Measurements from ENCODE around the gene TTC39A. TPM values are rescaled to one million over a fixed set of nuclear protein-coding genes. Genes with fewer than 3 reads are reported as not detected.

The TTC39A gene
- polyA plus RNA-seq, 2 of the 4 experiments (the other 2 are of a cell fraction): 1.4 to 6.2 TPM

DNA sequence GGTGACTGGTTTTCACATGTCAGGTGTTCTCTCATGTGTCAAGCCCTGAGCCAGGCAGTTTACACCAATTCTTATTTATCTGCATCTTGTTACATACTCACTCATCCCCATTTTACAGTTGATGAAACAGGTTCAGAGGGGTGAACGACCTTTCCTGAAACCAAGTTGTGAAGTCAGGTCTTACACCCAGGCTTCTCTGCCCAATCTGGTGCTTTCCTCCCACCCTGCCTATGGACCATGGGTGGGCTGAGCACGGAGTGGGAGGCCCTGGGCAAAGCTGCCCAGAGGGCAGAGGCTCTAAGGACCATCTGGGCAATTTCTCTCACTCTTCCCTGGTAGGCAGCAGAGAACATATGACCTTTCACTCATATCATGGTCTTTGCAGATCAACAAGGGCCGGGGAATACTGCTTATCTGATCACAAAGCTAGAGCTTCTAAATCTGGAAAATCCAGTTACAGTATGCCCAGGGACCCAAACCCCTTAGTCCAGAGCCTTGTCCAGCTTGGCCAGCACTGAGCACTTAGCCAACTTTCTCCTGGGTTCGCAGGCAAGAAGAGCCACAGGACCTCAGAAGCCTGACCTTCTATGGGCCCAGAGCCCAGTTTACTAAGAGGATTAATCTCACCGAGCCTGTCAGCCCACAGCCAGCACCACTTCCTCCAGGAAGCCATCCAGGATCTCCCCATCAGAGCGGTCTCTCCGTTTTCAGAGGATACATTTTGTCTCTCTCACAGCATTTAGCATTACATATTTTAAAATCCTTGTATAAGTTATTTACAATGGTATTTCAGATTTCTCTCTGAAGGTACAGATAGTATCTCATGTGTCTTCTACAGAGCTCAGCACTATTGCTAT lies 16.0 kb upstream of the TTC39A start:
- H3K4me3 ChIP-seq: no peak overlapping the region
- whole genome bisulfite sequencing (ENCODE audit: missing lambda C conversion rate): 82% methylated on average over 7 of the region's 7 CpGs
- no peak overlapping the region for H3K4me2 ChIP-seq
- TF ChIP-seq NPAS2 (CRISPR knock-in tag; IDR thresholded peaks at IDR 0.05; ENCODE audit: borderline replicate concordance) (no peak), EHMT2 (IDR thresholded peaks at IDR 0.05; ENCODE audit: low read depth) (no peak), MAFK (IDR thresholded peaks at IDR 0.05; ENCODE audit: partially characterized antibody) (no peak), CEBPB (IDR thresholded peaks at IDR 0.05) (no peak), TFCP2L1 (CRISPR knock-in tag; IDR thresholded peaks at IDR 0.05) (no peak), HOXB5 (CRISPR knock-in tag; IDR thresholded peaks at IDR 0.05) (no peak), SREBF2 (IDR thresholded peaks at IDR 0.05) (no peak), RFX5 (IDR thresholded peaks at IDR 0.05) (no peak), NFE2L2 (conservative IDR thresholded peaks at IDR 0.05; ENCODE audit: low read length) (no peak), HDAC2 (IDR thresholded peaks at IDR 0.05) (no peak), EP300 (IDR thresholded peaks at IDR 0.05) (no peak), CHD2 (IDR thresholded peaks at IDR 0.05; ENCODE audit: low read length, partially characterized antibody) (no peak), MYC (IDR thresholded peaks at IDR 0.05; ENCODE audit: borderline replicate concordance, low read length) (no peak)
- TF ChIP-seq, protein P1, sequence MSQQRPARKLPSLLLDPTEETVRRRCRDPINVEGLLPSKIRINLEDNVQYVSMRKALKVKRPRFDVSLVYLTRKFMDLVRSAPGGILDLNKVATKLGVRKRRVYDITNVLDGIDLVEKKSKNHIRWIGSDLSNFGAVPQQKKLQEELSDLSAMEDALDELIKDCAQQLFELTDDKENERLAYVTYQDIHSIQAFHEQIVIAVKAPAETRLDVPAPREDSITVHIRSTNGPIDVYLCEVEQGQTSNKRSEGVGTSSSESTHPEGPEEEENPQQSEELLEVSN (IDR thresholded peaks at IDR 0.05; ENCODE audit: borderline replicate concordance, low read depth): no peak
- TF ChIP-seq, protein P2, sequence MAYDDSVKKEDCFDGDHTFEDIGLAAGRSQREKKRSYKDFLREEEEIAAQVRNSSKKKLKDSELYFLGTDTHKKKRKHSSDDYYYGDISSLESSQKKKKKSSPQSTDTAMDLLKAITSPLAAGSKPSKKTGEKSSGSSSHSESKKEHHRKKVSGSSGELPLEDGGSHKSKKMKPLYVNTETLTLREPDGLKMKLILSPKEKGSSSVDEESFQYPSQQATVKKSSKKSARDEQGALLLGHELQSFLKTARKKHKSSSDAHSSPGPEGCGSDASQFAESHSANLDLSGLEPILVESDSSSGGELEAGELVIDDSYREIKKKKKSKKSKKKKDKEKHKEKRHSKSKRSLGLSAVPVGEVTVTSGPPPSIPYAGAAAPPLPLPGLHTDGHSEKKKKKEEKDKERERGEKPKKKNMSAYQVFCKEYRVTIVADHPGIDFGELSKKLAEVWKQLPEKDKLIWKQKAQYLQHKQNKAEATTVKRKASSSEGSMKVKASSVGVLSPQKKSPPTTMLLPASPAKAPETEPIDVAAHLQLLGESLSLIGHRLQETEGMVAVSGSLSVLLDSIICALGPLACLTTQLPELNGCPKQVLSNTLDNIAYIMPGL (CRISPR knock-in tag; IDR thresholded peaks at IDR 0.05; ENCODE audit: borderline replicate concordance): no peak
- no peaks in the 10 kb centered on the region for H3K4me1 ChIP-seq
- FAIRE-seq (no peak), ATAC-seq (no peak), DNase-seq (ENCODE audit: low read depth in 1 of 2, low spot score in 1 of 2) (no peak)
- CTCF ChIA-PET: interaction anchor here (0.5 to 1.4 kb wide), 5 partner anchors 11 to 189 kb away, joined by 3 read pairs; no protein-coding TSS in a partner anchor
- no peaks in the 10 kb centered on the region for H3K9me3 ChIP-seq
- POLR2A ChIA-PET: no interaction called here
- H3K27ac ChIP-seq: no peak overlapping the region

DNA sequence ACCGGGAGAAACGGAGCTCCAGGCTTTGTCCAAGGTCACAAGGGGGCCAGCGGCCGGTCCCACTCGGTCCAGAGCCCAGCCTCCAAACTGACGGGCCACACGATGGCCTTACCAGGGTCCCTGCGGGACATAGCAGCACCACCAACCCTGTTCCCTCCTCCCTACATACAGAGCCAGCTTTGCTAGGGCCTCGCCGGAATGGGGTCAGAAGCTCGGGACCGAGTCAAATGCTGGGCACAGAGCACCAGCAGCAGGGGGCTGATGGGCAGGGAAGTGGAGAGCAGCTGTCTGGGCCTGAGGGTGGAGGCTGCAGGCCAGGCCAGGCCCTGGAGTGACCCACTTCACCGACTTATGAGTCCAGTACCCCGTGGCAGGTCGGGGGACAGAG lies 14.9 kb upstream of the TTC39A start:
- POLR2A ChIA-PET: no interaction called here
- peak overlapping the region; percentile 68 for H3K4me2 ChIP-seq

More for the DNA sequence above, 14.9 kb upstream of the TTC39A start:
- no peaks in the 10 kb centered on the region for H3K4me1 ChIP-seq
- FAIRE-seq: no peak
- WGBS (ENCODE audit: missing lambda C conversion rate): 91% methylated on average over 10 of the region's 15 CpGs
- DNase-seq (ENCODE audit: low read depth in 1 of 2, low spot score in 1 of 2): no peak
- CTCF ChIA-PET: no interaction called here
- ATAC-seq: peak in 1 of 2 experiments; percentile 12; a peak in 3 of 6 replicates
- H3K9me3 ChIP-seq: no peaks in the 10 kb centered on the region
- peak overlapping the region in 1 of 2 experiments; percentile 76; a peak in 2 of 6 replicates for H3K27ac ChIP-seq
- TF ChIP-seq, protein P3, sequence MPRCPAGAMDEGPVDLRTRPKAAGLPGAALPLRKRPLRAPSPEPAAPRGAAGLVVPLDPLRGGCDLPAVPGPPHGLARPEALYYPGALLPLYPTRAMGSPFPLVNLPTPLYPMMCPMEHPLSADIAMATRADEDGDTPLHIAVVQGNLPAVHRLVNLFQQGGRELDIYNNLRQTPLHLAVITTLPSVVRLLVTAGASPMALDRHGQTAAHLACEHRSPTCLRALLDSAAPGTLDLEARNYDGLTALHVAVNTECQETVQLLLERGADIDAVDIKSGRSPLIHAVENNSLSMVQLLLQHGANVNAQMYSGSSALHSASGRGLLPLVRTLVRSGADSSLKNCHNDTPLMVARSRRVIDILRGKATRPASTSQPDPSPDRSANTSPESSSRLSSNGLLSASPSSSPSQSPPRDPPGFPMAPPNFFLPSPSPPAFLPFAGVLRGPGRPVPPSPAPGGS (IDR thresholded peaks at IDR 0.05): no peak
- TF ChIP-seq FOXS1 (CRISPR knock-in tag; IDR thresholded peaks at IDR 0.05) (no peak), FOSL2 (IDR thresholded peaks at IDR 0.05) (no peak), FOSL2 (CRISPR knock-in tag; IDR thresholded peaks at IDR 0.05) (no peak), SREBF2 (IDR thresholded peaks at IDR 0.05) (no peak)
- TF ChIP-seq, protein P4, sequence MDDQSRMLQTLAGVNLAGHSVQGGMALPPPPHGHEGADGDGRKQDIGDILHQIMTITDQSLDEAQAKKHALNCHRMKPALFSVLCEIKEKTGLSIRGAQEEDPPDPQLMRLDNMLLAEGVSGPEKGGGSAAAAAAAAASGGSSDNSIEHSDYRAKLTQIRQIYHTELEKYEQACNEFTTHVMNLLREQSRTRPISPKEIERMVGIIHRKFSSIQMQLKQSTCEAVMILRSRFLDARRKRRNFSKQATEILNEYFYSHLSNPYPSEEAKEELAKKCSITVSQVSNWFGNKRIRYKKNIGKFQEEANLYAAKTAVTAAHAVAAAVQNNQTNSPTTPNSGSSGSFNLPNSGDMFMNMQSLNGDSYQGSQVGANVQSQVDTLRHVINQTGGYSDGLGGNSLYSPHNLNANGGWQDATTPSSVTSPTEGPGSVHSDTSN (IDR thresholded peaks at IDR 0.05): no peak
- TF ChIP-seq, protein P2 (CRISPR knock-in tag; IDR thresholded peaks at IDR 0.05; ENCODE audit: borderline replicate concordance): no peak
- H3K4me3 ChIP-seq: no peak overlapping the region
